ENCODE results near the gene OR5V1. TPM values are rescaled to one million over a fixed set of nuclear protein-coding genes. Genes with fewer than 3 reads are reported as not detected.

The OR5V1 gene
- not detected in 2 replicates for total RNA-seq

GRCh38 chr6:29368765-29369164 lies at the start of gene OR5V1:
Gene OR5V1 (minus strand): TSS chr6:29368865. CDS start chr6:29356195, 12,670 bp downstream.

GRCh38 chr6:29414588-29414987 lies 45.9 kb upstream of the OR5V1 start, which contains the start of gene OR12D1:
Gene OR12D1 (plus strand): TSS chr6:29414928.

GRCh38 chr6:29395331-29395730 lies 26.7 kb upstream of the OR5V1 start, which contains the start of gene OR12D2:
Gene OR12D2 (plus strand): TSS chr6:29395631. CDS start chr6:29396700, 1,069 bp downstream.

GRCh38 chr6:29375191-29375590 lies 6.5 kb upstream of the OR5V1 start, which contains the start of gene OR12D3:
Gene OR12D3 (minus strand): TSS chr6:29375291. CDS start chr6:29375287, 4 bp downstream.

Other genes with a start within 250 kb of the OR5V1 start
- gene OR2J2, start 198.0 kb downstream of the OR5V1 start, total RNA-seq = not detected in 2 replicates
- not detected in 2 replicates for gene OR14J1, start 67.2 kb downstream of the OR5V1 start, total RNA-seq
- gene OR12D3, start 6.4 kb upstream of the OR5V1 start, total RNA-seq = not detected in 2 replicates
- not detected in 2 replicates for gene OR12D2, start 26.8 kb upstream of the OR5V1 start, total RNA-seq
- not detected in 2 replicates for gene OR12D1, start 46.1 kb upstream of the OR5V1 start, total RNA-seq
- not detected in 2 replicates for gene OR10C1, start 70.4 kb upstream of the OR5V1 start, total RNA-seq
- gene OR11A1, start 88.2 kb upstream of the OR5V1 start, total RNA-seq = not detected in 2 replicates
- not detected in 2 replicates for gene OR2H1, start 88.3 kb upstream of the OR5V1 start, total RNA-seq
- not detected in 2 replicates for gene MAS1L, start 119.1 kb upstream of the OR5V1 start, total RNA-seq
- gene UBD, start 190.9 kb upstream of the OR5V1 start, total RNA-seq = 3.9 and 7.5 TPM in 2 replicates
- not detected in 2 replicates for gene OR2H2, start 216.3 kb upstream of the OR5V1 start, total RNA-seq

Measured in vein endothelial cell (primary cell).